Renal cortex interstitium (tissue), 11 donors: ENCODE measurements around the gene CRIM1. TPM values are rescaled to one million over a fixed set of nuclear protein-coding genes. Genes with fewer than 3 reads are reported as not detected.
"Not testable (repeated sequence)": the region's sequence is repeated elsewhere in the genome, so short reads cannot be mapped to it uniquely, and the experiment has no call there.

Source experiments
- DNase-seq, 11 donors: peaks; one replicate each; pipeline ENCODE4 v3.0.0-alpha.2; 2013; ENCODE audit warnings: low read depth in 9 of 11, low spot score in 4 of 11; ENCODE audit errors: extremely low read depth in 1 of 11
- polyA plus RNA-seq, 3 donors: library from polyadenylated mRNA; unstranded; fragments of 120-200 nt; gene quantifications; one replicate each; pipeline ENCODE4 v1.2.1, GENCODE V29; 2013; ENCODE audit not compliant: insufficient read length in 3 of 3

CRIM1 gene
- polyA plus RNA-seq, 3 donors, result 79.7 to 98.8 (median 84.7) TPM

- no peak for DNase-seq
These were observed 16.8 kb upstream of the CRIM1 start for GRCh38 chr2:36338827-36339145.

DNA sequence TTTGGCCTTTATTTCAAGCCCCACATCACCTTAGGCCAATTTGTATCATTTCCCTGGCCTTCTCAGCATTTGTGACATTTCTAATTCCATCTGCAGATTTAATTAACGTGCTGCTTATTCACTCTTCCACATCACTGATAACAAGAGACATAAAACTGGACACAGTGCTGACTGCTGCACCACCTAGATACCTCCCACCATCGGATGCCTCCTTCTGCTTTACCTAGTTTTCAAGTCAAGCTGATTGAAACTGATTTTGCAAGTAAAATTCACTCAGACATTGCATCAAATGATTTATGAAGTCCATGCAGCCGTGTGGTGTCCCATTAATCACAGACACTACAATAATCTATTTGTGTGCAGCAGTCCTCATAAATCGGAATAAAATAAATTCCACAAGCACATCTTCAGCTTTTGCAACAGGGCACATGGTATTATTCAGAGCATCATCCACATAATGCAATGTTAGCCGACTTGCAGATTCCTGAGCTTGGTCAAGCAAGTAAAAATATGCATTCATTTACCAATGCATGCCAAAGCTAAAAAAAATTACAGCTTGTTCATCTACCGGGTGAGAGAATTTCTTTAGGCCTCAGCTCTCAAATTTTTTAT, 15.9 kb upstream of the CRIM1 start:
- no peak for DNase-seq

- no peak for DNase-seq
These were observed 12.0 kb upstream of the CRIM1 start for GRCh38 chr2:36343606-36344005.

GRCh38 chr2:36348721-36349120, 6.9 kb upstream of the CRIM1 start:
- no peak for DNase-seq

GRCh38 chr2:36351291-36351690, 4.3 kb upstream of the CRIM1 start:
- DNase-seq, result no peak

- DNase-seq, result peak in 4 of 11 donors; percentile 26 to 43 (median 38)
These were observed 3.7 kb upstream of the CRIM1 start for GRCh38 chr2:36351736-36352349.

GRCh38 chr2:36352701-36353100, 2.9 kb upstream of the CRIM1 start:
- DNase-seq, result no peak

GRCh38 chr2:36354811-36355150, 797 bp upstream of the CRIM1 start:
- DNase-seq, result no peak

- DNase-seq, result peak in 1 of 11 donors; percentile 42
These were observed 316 bp downstream of the CRIM1 start for GRCh38 chr2:36355890-36356297.

DNA sequence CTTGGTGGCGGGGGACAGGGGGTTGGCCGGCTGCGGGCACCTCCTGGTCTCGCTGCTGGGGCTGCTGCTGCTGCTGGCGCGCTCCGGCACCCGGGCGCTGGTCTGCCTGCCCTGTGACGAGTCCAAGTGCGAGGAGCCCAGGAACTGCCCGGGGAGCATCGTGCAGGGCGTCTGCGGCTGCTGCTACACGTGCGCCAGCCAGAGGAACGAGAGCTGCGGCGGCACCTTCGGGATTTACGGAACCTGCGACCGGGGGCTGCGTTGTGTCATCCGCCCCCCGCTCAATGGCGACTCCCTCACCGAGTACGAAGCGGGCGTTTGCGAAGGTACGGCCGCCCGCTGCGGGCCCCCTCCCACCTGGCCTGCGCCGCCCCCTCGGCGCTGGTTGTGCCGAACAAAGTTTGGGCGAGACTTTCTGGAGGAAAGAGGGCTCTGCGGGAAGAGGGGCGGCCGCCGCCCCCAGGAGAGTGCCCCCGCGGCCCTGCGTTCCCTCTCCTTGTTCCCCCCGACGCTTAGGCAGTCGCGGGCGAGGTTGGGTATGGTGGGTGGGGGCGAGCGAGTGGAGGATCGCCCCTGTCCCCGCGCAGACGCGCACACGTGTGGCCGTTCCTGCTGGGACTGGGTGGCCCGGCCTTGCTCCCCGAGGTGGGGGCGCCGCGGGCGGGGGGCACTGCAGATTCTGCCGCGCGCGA, 866 bp downstream of the CRIM1 start:
- peak in 2 of 11 donors; percentile 38 to 42 for DNase-seq

- peak in 5 of 11 donors; percentile 36 to 63 (median 40) for DNase-seq
These were observed 1.6 kb downstream of the CRIM1 start for GRCh38 chr2:36356990-36357846.

DNA sequence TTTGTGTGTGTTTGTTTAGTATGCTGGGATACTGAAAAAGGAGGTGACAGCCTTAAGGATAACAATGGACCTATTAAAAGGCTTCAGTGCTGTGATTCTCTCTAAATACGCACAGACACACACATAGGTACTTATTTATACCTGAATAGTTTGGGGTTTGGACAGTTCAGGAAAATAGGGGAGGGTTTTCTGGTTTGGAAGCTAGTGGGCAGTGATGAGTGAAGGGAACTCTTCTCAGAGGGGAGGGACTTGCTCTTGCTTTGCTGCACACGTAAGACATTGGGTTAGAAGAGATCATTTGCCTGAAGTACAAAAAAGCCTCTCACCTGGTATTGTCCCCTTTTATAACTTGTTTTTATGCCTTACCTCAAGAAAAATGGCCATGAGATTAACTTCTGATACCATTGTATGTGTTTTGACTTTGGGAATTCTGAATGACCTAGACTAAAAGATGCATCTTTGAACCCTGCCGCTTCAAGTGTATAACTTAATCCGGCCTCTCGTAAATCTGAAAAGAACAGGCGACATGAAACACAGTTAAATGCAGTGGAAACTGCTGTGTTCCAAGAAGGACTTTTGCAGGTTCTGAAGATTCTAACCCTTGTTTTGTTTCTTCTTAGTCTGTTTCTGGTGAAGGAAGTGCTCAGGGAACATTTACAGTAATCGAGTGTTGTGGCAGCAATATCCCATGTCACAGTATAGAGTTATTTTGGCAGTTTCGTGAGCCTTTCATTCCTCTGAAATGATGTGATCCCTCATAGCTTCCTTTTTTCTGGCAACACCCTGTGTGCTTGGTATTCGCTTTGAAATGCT, 2.5 kb downstream of the CRIM1 start:
- peak in 6 of 11 donors; percentile 19 to 55 (median 42) for DNase-seq

- DNase-seq, result no peak
These were observed 3.5 kb downstream of the CRIM1 start for GRCh38 chr2:36359067-36359466.

DNA sequence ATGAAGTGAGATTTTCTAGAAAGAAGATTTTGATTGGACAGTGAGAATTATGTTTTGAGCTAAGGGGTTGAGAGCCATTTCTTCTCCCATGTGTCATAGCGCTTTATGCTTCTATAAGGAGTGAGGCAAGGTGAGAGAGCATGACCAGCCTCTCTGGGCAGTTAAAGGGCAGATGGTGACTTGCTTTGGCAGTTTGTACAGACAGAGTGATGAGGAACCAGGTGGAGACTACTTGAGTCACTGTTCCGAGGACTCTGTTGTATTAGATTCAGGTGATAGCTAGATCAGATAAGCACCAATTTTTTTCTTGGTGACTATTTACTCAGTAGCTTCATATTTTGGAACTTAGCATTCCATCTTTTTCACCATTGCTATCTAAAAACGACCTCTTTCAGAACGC, 4.5 kb downstream of the CRIM1 start:
- no peak for DNase-seq

- no peak for DNase-seq
These were observed 5.3 kb downstream of the CRIM1 start for GRCh38 chr2:36360834-36361233.

DNA sequence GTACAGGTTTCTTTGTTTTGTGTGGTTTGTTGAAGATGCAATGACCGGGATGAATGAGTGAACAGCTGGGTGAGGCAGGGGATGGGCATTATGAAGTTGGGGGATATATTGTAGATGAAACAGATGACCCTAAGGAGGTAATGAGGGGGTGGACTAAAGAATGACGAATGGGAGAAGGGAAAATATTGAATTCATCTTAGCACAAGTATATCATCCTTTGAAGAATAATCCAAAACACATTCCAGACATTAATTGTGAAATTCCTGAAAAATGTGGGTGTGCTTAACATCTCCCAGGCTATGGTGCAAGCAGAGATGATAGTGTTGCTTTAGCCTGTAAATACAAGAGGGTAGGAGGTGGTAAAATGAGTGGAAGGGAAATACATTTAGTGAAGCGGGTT, 5.8 kb downstream of the CRIM1 start:
- no peak for DNase-seq

DNA sequence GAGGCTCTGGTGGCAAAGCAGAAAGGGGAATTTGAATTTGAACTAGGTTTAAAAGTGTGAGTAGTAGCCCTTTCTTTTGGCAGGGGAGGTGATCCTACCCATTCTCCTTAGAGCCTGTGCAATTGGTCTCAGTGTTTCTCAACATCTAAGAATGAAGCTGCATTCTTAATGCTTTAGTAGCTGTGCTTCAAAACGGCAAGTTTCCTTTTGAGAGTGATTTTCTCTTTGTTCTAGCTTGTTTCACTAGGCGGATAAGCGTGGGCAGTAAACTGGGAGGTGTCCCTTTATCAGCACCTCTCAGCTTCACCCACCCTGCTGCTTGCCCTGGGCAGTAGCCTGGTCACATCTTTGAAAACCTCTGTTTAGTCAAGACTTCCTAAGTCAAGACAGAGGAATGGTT, 6.7 kb downstream of the CRIM1 start:
- no peak for DNase-seq

GRCh38 chr2:36363085-36363484, 7.5 kb downstream of the CRIM1 start:
- not testable (repeated sequence) for DNase-seq

GRCh38 chr2:36366491-36367120, 11.0 kb downstream of the CRIM1 start:
- DNase-seq, result no peak
